Ishikawa (cell line): ENCODE results near the gene ADPRH.

ENCODE experiments used
- CEBPB ChIP-seq: IDR thresholded peaks from 2 replicates; pipeline ENCODE4 v1.6.1; 2012
- CREB1 ChIP-seq: IDR thresholded peaks from 2 replicates; pipeline ENCODE4 v1.6.1; 2012; ENCODE audit warnings: low read depth
- MAX ChIP-seq: IDR thresholded peaks from 2 replicates; pipeline ENCODE4 v1.6.1; 2012
- NFIC ChIP-seq: IDR thresholded peaks from 2 replicates; pipeline ENCODE4 v1.6.1; 2012
- RAD21 ChIP-seq: IDR thresholded peaks from 2 replicates; pipeline ENCODE4 v1.6.1; 2012; ENCODE audit warnings: low read depth
- REST ChIP-seq: IDR thresholded peaks from 2 replicates; pipeline ENCODE4 v1.6.1; 2012; ENCODE audit warnings: low read depth, mild to moderate bottlenecking

- no peak for TF ChIP-seq REST
- no peak for TF ChIP-seq CEBPB
- no peak for TF ChIP-seq MAX
- no peak for TF ChIP-seq RAD21
- no peak for TF ChIP-seq CREB1
- no peak for TF ChIP-seq NFIC
These were observed 37.0 kb upstream of the ADPRH start for GRCh38 chr3:119542168-119542767.
